Measurements from ENCODE around the gene RTTN. TPM values are rescaled to one million over a fixed set of nuclear protein-coding genes. Genes with fewer than 3 reads are reported as not detected.
"Not testable (repeated sequence)": the region's sequence is repeated elsewhere in the genome, so short reads cannot be mapped to it uniquely, and the experiment has no call there.

The RTTN gene
- total RNA-seq, 2 experiments from 2014 or later = 23.0 to 26.8 TPM

DNA sequence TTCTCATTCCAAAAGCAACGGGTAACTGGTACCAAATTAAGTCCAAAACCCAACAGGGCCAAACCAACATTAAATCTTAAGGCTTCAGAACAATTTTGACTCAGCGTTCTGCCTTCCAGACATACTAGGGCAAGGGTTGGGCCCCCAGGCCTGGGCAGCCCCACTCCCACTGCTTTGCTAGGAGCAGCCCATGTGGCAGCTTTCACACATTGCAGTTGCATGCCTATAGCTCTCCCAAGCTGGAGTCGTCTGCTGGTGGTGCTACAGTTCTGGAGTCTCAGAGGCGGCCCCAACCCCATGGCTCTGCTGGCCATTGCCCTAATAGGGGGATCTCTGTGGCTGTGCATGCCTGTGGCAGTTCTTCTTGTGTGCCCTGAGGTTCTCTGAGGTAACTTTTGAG, 220.2 kb downstream of the RTTN start:
- no peak overlapping the region for H3K4me3 Mint-ChIP-seq
- peaks cover 42% of the 10 kb centered on the region for H3K36me3 Mint-ChIP-seq (ENCODE audit: low read depth)
- peaks cover 21% of the 10 kb centered on the region for H3K9me3 Mint-ChIP-seq
- ChIA-PET CTCF (no interaction called here), POLR2A (no interaction called here)
- no peak for DNase-seq
- peaks cover 26% of the 10 kb centered on the region for H3K4me1 Mint-ChIP-seq
- H3K27me3 Mint-ChIP-seq = no peaks in the 10 kb centered on the region
- no peak overlapping the region for H3K27ac Mint-ChIP-seq

DNA sequence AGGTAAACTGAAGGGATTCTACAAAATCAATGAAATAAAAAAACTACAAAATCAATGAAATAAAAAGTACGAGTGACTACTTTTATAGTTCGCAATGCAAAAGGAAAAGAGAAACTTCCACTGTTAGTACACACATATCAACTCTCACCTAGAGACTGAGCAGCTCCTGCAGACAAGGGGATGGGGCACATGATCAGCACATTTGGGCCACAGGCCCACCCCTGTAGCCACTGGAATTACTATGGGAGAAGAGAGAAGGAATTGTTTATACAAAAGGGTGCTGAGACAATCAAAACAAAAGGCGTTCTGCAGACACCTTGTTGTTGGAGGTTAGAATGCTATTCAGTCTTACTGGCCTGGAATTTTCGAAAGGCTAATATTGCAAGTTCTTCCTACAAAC, 223.1 kb downstream of the RTTN start:
- ChIA-PET POLR2A (interaction anchor here (1.1 to 2.5 kb wide), 3 partner anchors 24 to 47 kb away, joined by 3 to 6 read pairs (median 3); no protein-coding TSS in a partner anchor), CTCF (no interaction called here)
- Mint-ChIP-seq H3K27ac (no peak overlapping the region), H3K4me3 (no peak overlapping the region), H3K27me3 (no peaks in the 10 kb centered on the region), H3K36me3 (ENCODE audit: low read depth) (peaks cover 45% of the 10 kb centered on the region), H3K4me1 (peaks cover 46% of the 10 kb centered on the region), H3K9me3 (peaks cover 6% of the 10 kb centered on the region)
- no peak for DNase-seq

- ChIA-PET POLR2A (interaction anchor here (1.1 to 2.5 kb wide), 3 partner anchors 23 to 47 kb away, joined by 3 to 6 read pairs (median 3); no protein-coding TSS in a partner anchor), CTCF (no interaction called here)
- Mint-ChIP-seq H3K27ac (no peak overlapping the region), H3K4me3 (no peak overlapping the region), H3K27me3 (no peaks in the 10 kb centered on the region), H3K9me3 (peaks cover 6% of the 10 kb centered on the region), H3K36me3 (ENCODE audit: low read depth) (peaks cover 45% of the 10 kb centered on the region), H3K4me1 (peaks cover 46% of the 10 kb centered on the region)
- no peak for DNase-seq
These were observed 223.5 kb downstream of the RTTN start for GRCh38 chr18:69981948-69982347.

DNA sequence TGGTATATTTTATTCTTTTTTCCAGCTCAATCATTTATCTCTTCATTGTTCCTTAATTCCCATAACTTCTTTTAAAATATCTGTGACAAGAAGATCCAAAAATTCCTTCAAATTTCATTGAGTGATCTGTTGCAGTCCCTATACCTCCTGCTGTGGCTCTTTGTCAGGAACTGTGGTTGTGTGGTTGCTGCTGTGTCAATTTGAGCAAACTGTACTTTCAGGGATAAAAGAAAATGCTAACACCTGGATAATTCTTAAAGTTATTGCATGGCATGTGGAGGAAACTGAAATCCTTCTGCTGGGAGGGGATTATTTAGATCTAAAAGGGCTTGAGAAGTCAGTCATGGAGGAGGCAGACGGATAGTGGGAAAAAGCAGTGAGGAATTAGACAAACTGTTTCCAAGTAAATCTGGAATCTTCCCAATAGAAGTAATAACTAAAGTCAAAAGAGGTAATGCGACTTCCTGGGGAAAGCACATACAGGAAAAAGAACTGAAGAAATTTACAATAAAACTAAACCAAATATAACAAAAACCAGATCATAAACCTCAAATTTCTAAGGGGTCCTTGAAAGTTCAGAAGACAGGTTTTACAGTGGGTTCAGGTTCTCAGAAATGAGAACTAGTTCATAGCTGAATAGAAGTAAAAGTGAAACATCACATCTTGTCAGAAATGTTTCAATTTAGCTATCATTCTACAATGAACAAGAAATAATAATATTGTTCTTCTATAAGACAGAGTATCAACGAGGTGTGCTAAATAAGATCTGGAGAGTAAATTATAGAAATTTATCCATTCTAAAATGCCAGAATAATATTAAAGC, 224.3 kb downstream of the RTTN start:
- CTCF ChIA-PET = no interaction called here
- H3K9me3 Mint-ChIP-seq = peaks cover 10% of the 10 kb centered on the region
- H3K27ac Mint-ChIP-seq = peak overlapping the region; percentile 3
- POLR2A ChIA-PET = interaction anchor here (0.8 to 2.5 kb wide), 4 partner anchors 22 to 83 kb away, joined by 3 to 6 read pairs (median 3); no protein-coding TSS in a partner anchor
- DNase-seq = no peak
- peaks cover 46% of the 10 kb centered on the region for H3K4me1 Mint-ChIP-seq
- no peak overlapping the region for H3K4me3 Mint-ChIP-seq
- H3K36me3 Mint-ChIP-seq (ENCODE audit: low read depth) = peaks cover 45% of the 10 kb centered on the region
- no peaks in the 10 kb centered on the region for H3K27me3 Mint-ChIP-seq

DNA sequence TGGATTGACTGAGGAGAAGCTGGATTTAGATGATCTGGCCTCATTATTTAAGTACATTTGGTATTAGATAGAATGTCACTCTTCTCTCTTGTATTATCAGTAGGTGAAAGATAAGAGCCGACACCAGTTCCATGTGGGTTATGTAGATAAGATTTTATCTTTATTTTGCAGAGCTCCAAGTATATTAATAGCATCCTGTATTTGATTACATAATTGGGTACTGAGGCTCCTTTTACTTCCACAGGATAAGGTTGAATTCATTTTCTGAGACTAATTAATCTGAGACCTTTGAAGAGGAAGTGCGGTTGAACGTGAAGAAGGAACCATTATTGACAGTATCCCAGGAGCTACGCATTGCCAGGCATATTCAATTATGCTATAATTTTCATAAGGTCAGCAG, 225.0 kb downstream of the RTTN start:
- no peak for DNase-seq
- Mint-ChIP-seq H3K4me3 (no peak overlapping the region), H3K27ac (no peak overlapping the region), H3K4me1 (peaks cover 46% of the 10 kb centered on the region), H3K36me3 (ENCODE audit: low read depth) (peaks cover 45% of the 10 kb centered on the region), H3K27me3 (no peaks in the 10 kb centered on the region), H3K9me3 (peaks cover 13% of the 10 kb centered on the region)
- ChIA-PET POLR2A (interaction anchor here (0.8 to 2.5 kb wide), 2 partner anchors 23 to 82 kb away, joined by 3 to 6 read pairs; no protein-coding TSS in a partner anchor), CTCF (no interaction called here)

DNA sequence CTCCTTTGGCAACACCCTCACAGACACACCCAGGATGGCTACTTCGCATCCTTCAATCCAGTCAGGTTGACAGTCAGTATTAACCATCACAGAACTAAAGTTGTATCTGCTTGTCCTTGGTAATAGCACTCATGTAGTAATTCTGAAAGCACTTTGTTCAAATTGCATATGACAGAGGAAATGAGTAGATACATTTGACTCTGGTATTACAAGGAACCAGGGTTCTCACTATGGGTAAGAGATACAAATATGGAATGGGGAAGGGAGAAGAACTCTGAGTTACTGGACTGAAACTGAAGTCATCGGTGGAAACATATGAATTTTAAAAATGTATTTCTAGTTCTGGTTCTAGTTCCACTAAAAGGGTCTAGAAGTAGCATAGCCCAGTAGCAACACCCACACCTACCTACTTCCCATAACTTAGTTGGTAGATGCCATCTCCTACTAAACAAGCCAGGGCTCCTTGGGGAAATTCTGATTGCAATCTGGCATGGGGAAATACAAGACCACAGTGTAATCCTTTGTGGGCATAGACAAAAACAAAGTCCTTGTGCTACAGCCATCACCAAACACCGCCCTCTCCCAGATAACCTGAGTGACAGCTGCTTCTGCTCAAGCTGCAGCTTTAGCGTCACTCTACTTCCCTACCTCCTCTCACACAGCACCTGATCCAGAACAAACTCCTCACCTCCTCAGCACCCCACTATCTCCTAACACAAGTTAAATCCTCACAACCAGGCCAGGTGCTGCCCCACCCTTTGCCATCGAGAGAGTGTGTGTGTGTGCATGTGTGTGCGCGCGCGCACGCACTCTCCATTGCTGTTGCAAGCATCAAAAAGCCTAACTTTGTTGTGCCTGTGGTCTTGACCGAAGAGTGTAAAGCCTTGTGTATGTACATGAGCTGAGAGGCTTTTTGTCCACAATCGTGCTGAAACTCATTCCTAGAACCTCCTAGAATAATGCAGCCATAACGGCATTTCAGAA, 226.5 kb downstream of the RTTN start:
- Mint-ChIP-seq H3K27ac (peak overlapping the region; percentile 58), H3K36me3 (ENCODE audit: low read depth) (peaks cover 50% of the 10 kb centered on the region)
- no peak for DNase-seq

GRCh38 chr18:69975294-69975693, 230.2 kb downstream of the RTTN start:
- Mint-ChIP-seq H3K4me1 (peaks cover 21% of the 10 kb centered on the region), H3K9me3 (peaks cover 28% of the 10 kb centered on the region), H3K36me3 (ENCODE audit: low read depth) (peaks cover 57% of the 10 kb centered on the region)
- CTCF ChIA-PET, POLR2A ChIA-PET, DNase-seq, H3K27me3 Mint-ChIP-seq, H3K4me3 Mint-ChIP-seq, H3K27ac Mint-ChIP-seq: not testable (repeated sequence)

More for the DNA sequence above, 226.5 kb downstream of the RTTN start:
- Mint-ChIP-seq H3K4me3 (no peak overlapping the region), H3K9me3 (peaks cover 16% of the 10 kb centered on the region), H3K4me1 (peaks cover 46% of the 10 kb centered on the region), H3K27me3 (no peaks in the 10 kb centered on the region)
- POLR2A ChIA-PET = no interaction called here
- CTCF ChIA-PET = no interaction called here

- Mint-ChIP-seq H3K9me3 (peaks cover 28% of the 10 kb centered on the region), H3K4me3 (no peak overlapping the region), H3K36me3 (ENCODE audit: low read depth) (peaks cover 49% of the 10 kb centered on the region), H3K27me3 (no peaks in the 10 kb centered on the region), H3K4me1 (peaks cover 11% of the 10 kb centered on the region), H3K27ac (no peak overlapping the region)
- ChIA-PET CTCF (no interaction called here), POLR2A (no interaction called here)
- DNase-seq = no peak
These were observed 231.1 kb downstream of the RTTN start for GRCh38 chr18:69974365-69974764.

DNA sequence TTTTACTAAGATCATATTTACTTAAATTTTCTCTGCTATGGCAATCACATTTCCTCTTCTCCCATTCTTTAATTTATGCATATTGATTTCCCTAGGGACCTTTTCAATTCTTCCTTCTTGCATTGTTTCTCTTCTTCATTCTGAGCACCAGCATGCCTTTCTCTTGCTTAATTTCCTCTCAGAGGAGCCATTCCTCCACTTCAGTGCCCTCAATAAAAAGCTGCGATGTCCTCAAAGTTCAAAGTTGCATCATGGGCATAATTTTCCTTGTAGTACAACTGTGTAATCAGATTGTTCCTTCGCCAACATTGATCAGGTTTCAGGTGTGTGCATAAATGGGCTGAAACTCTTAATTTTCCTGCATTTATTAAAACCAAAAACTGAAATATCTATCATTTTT, 236.0 kb downstream of the RTTN start:
- DNase-seq = no peak
- H3K4me3 Mint-ChIP-seq = no peak overlapping the region
- H3K27me3 Mint-ChIP-seq = no peaks in the 10 kb centered on the region
- H3K4me1 Mint-ChIP-seq = peaks cover 27% of the 10 kb centered on the region
- CTCF ChIA-PET = no interaction called here
- POLR2A ChIA-PET = no interaction called here
- H3K27ac Mint-ChIP-seq = no peak overlapping the region
- H3K36me3 Mint-ChIP-seq (ENCODE audit: low read depth) = peaks cover 17% of the 10 kb centered on the region
- peaks cover 16% of the 10 kb centered on the region for H3K9me3 Mint-ChIP-seq

DNA sequence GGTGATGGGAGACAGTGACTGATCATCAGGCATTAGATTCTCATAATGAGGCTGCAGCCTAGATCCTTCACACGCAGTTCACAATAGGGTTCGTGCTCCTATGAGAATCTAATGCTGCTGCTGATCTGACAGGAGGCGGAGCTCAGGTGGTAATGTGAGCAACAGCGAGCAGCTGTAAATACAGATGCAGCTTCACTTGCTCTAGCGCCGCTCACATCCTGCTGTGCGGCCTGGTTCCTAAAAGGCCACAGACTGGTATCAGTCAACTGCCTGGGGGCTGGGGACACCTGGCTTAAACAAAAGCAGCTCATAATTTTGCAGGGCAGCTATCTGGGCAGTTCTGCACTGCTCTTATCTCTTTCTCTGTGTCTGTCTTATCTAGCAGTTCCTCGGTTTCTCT, 237.4 kb downstream of the RTTN start:
- no peak overlapping the region for H3K27ac Mint-ChIP-seq
- H3K27me3 Mint-ChIP-seq = no peaks in the 10 kb centered on the region
- no peak overlapping the region for H3K4me3 Mint-ChIP-seq
- DNase-seq = peak; percentile 56
- peaks cover 11% of the 10 kb centered on the region for H3K9me3 Mint-ChIP-seq
- peaks cover 27% of the 10 kb centered on the region for H3K4me1 Mint-ChIP-seq
- ChIA-PET POLR2A (interaction anchor here (1.1 to 2.4 kb wide), 4 partner anchors 9 to 33 kb away, joined by 4 to 12 read pairs (median 10); no protein-coding TSS in a partner anchor), CTCF (interaction anchor here (1.0 to 1.6 kb wide), 3 partner anchors 9 to 70 kb away, joined by 3 to 9 read pairs (median 4); no protein-coding TSS in a partner anchor)
- H3K36me3 Mint-ChIP-seq (ENCODE audit: low read depth) = peaks cover 16% of the 10 kb centered on the region

- peaks cover 4% of the 10 kb centered on the region for H3K9me3 Mint-ChIP-seq
- H3K36me3 Mint-ChIP-seq (ENCODE audit: low read depth) = peaks cover 10% of the 10 kb centered on the region
- no peak overlapping the region for H3K27ac Mint-ChIP-seq
- no peaks in the 10 kb centered on the region for H3K27me3 Mint-ChIP-seq
- peaks cover 24% of the 10 kb centered on the region for H3K4me1 Mint-ChIP-seq
- H3K4me3 Mint-ChIP-seq = no peak overlapping the region
- DNase-seq = no peak
- CTCF ChIA-PET = no interaction called here
- POLR2A ChIA-PET = no interaction called here
These were observed 242.3 kb downstream of the RTTN start for GRCh38 chr18:69963196-69963595.

GRCh38 chr18:69961718-69962117, 243.8 kb downstream of the RTTN start:
- CTCF ChIA-PET = no interaction called here

DNA sequence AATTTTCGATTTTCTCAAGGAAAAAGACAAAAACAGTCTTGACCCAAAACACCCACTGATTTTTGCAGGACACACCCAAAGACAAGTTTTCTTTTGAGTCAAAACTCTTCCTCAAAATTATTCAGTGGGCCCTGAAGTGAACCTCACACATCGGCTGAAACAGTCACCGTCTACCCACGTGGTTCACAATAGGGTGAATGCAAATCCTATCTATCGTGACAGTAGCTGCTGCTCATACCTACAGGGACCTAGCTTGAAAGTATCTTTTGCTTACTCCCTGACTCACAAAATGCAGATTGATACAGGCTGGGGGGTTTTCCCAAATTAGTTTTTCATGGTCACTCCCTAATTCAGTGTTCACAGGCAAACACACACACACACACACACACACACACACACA, 247.1 kb downstream of the RTTN start:
- CTCF ChIA-PET = interaction anchor here (0.7 to 3.0 kb wide), 6 partner anchors 10 to 101 kb away, joined by 3 to 16 read pairs (median 8); no protein-coding TSS in a partner anchor
- POLR2A ChIA-PET = interaction anchor here (0.6 to 2.7 kb wide), 11 partner anchors 10 to 247 kb away, joined by 3 to 30 read pairs (median 4); partner anchors contain the start of genes CD226 and RTTN

More at GRCh38 chr18:69961718-69962117, 243.8 kb downstream of the RTTN start:
- peaks cover 14% of the 10 kb centered on the region for H3K36me3 Mint-ChIP-seq (ENCODE audit: low read depth)
- H3K27me3 Mint-ChIP-seq = no peaks in the 10 kb centered on the region
- POLR2A ChIA-PET = no interaction called here
- H3K27ac Mint-ChIP-seq = no peak overlapping the region
- no peak for DNase-seq
- H3K4me1 Mint-ChIP-seq = peaks cover 12% of the 10 kb centered on the region
- H3K9me3 Mint-ChIP-seq = peaks cover 4% of the 10 kb centered on the region
- H3K4me3 Mint-ChIP-seq = no peak overlapping the region

More for the DNA sequence above, 247.1 kb downstream of the RTTN start:
- peaks cover 15% of the 10 kb centered on the region for H3K4me1 Mint-ChIP-seq
- H3K9me3 Mint-ChIP-seq = no peaks in the 10 kb centered on the region
- H3K36me3 Mint-ChIP-seq (ENCODE audit: low read depth) = peaks cover 14% of the 10 kb centered on the region
- peak; percentile 52 for DNase-seq
- no peak overlapping the region for H3K27ac Mint-ChIP-seq
- H3K27me3 Mint-ChIP-seq = no peaks in the 10 kb centered on the region
- no peak overlapping the region for H3K4me3 Mint-ChIP-seq

All from activated CD4-positive, alpha-beta memory T cell treated with anti-CD3 and anti-CD28 coated beads, Interleukin-2, amount 10 ng/mL, durations not matched to agents 7 days and 5 days (primary cell).